ENCODE measurements around the gene CYP26B1. TPM values are rescaled to one million over a fixed set of nuclear protein-coding genes. Genes with fewer than 3 reads are reported as not detected.

Gene CYP26B1
- total RNA-seq, 4 donors from 2014 or later: 1.5 to 5.2 (median 2.4) TPM; not detected in 1

GRCh38 chr2:72140621-72140960 lies 7.1 kb downstream of the CYP26B1 start:
- in situ Hi-C loops (cut with MboI; ENCODE audit: low pct_ligation_motif_present in 1 of 4, low pct_unique_long_range_greater_than_20kb in 1 of 4, low sequenced_read_pairs in 3 of 4): loop anchor here in 3 of 4 donors (10.0 to 25.0 kb wide), 4 partner anchors 216 to 597 kb away; no protein-coding TSS in a partner anchor

GRCh38 chr2:72139874-72140620 lies 7.6 kb downstream of the CYP26B1 start:
- no peak overlapping the region for H3K27ac ChIP-seq
- H3K27me3 ChIP-seq: peaks cover 29% of the 10 kb centered on the region
- no peaks in the 10 kb centered on the region for H3K36me3 ChIP-seq
- no peak for DNase-seq
- 83% methylated on average over 8 of the region's 14 CpGs; no CpG with 5 or more reads in 1 of the 2 donors for WGBS, 2 donors (ENCODE audit: low coverage in 1 of 2)
- in situ Hi-C loops (cut with MboI; ENCODE audit: low pct_ligation_motif_present in 1 of 4, low pct_unique_long_range_greater_than_20kb in 1 of 4, low sequenced_read_pairs in 3 of 4) (loop anchor here in 3 of 4 donors (10.0 to 25.0 kb wide), 4 partner anchors 215 to 597 kb away; no protein-coding TSS in a partner anchor), intact Hi-C loops (cut with DNase I; ENCODE audit: low total_unique reads) (loop anchor here (5.0 kb wide), 1 partner anchor 528 kb away; no protein-coding TSS in a partner anchor)
- no peak overlapping the region for H3K4me3 ChIP-seq
- no peaks in the 10 kb centered on the region for H3K9me3 ChIP-seq
- no peak for TF ChIP-seq POLR2A (IDR thresholded peaks at IDR 0.05)
- TF ChIP-seq POLR2AphosphoS5 (IDR thresholded peaks at IDR 0.05): no peak
- no peak for TF ChIP-seq CTCF (IDR thresholded peaks at IDR 0.05)
- TF ChIP-seq EP300 (IDR thresholded peaks at IDR 0.05; ENCODE audit: low read depth): no peak
- peaks cover 23 to 44% (median 39%) of the 10 kb centered on the region in 4 donors for H3K4me1 ChIP-seq

More at GRCh38 chr2:72140621-72140960, 7.1 kb downstream of the CYP26B1 start:
- no peak for DNase-seq
- 89% methylated on average over 4 of the region's 4 CpGs; no CpG with 5 or more reads in 1 of the 2 donors for WGBS, 2 donors (ENCODE audit: low coverage in 1 of 2)
- peaks cover 28 to 49% (median 45%) of the 10 kb centered on the region in 4 donors for H3K4me1 ChIP-seq
- peaks cover 35% of the 10 kb centered on the region for H3K27me3 ChIP-seq
- H3K27ac ChIP-seq: no peak overlapping the region
- H3K9me3 ChIP-seq: no peaks in the 10 kb centered on the region
- no peaks in the 10 kb centered on the region for H3K36me3 ChIP-seq
- H3K4me3 ChIP-seq: no peak overlapping the region
- TF ChIP-seq POLR2AphosphoS5 (IDR thresholded peaks at IDR 0.05) (no peak), CTCF (IDR thresholded peaks at IDR 0.05) (no peak)
- intact Hi-C loops (cut with DNase I; ENCODE audit: low total_unique reads): loop anchor here (5.0 kb wide), 1 partner anchor 528 kb away; no protein-coding TSS in a partner anchor

- intact Hi-C loops (cut with DNase I; ENCODE audit: low total_unique reads) (no loop called here), in situ Hi-C loops (cut with MboI; ENCODE audit: low pct_ligation_motif_present in 1 of 4, low pct_unique_long_range_greater_than_20kb in 1 of 4, low sequenced_read_pairs in 3 of 4) (loop anchor here in 3 of 4 donors (25.0 kb wide), 3 partner anchors 327 to 598 kb away; no protein-coding TSS in a partner anchor)
- H3K27me3 ChIP-seq: peaks cover 24% of the 10 kb centered on the region
- no peak overlapping the region for H3K4me3 ChIP-seq
- no peak overlapping the region for H3K27ac ChIP-seq
- peaks cover 21 to 38% (median 33%) of the 10 kb centered on the region in 4 donors for H3K4me1 ChIP-seq
- H3K9me3 ChIP-seq: no peaks in the 10 kb centered on the region
- no peak for TF ChIP-seq EP300 (IDR thresholded peaks at IDR 0.05; ENCODE audit: low read depth)
- no peak for TF ChIP-seq POLR2AphosphoS5 (IDR thresholded peaks at IDR 0.05)
- TF ChIP-seq CTCF (IDR thresholded peaks at IDR 0.05): no peak
- TF ChIP-seq POLR2A (IDR thresholded peaks at IDR 0.05): no peak
- DNase-seq: no peak
- H3K36me3 ChIP-seq: no peaks in the 10 kb centered on the region
- 86% methylated on average over 8 of the region's 8 CpGs; no CpG with 5 or more reads in 1 of the 2 donors for WGBS, 2 donors (ENCODE audit: low coverage in 1 of 2)
Observed at GRCh38 chr2:72139471-72139873, 8.2 kb downstream of the CYP26B1 start.

- Histone ChIP-seq H3K4me3 (no peak overlapping the region), H3K27me3 (peaks cover 18% of the 10 kb centered on the region), H3K27ac (no peak overlapping the region), H3K36me3 (no peaks in the 10 kb centered on the region), H3K4me1 (peaks cover 21 to 33% (median 28%) of the 10 kb centered on the region in 4 donors), H3K9me3 (no peaks in the 10 kb centered on the region)
- in situ Hi-C loops (cut with MboI; ENCODE audit: low pct_ligation_motif_present in 1 of 4, low pct_unique_long_range_greater_than_20kb in 1 of 4, low sequenced_read_pairs in 3 of 4) (loop anchor here in 3 of 4 donors (25.0 kb wide), 3 partner anchors 327 to 598 kb away; no protein-coding TSS in a partner anchor), intact Hi-C loops (cut with DNase I; ENCODE audit: low total_unique reads) (no loop called here)
- 76 to 78% methylated on average over 7 to 8 of the region's 14 CpGs for whole genome bisulfite sequencing, 2 donors (ENCODE audit: low coverage in 1 of 2)
- no peak for DNase-seq
- TF ChIP-seq POLR2AphosphoS5 (IDR thresholded peaks at IDR 0.05) (no peak), CTCF (IDR thresholded peaks at IDR 0.05) (no peak), POLR2A (IDR thresholded peaks at IDR 0.05) (no peak), EP300 (IDR thresholded peaks at IDR 0.05; ENCODE audit: low read depth) (no peak)
Observed at GRCh38 chr2:72138921-72139381, 8.7 kb downstream of the CYP26B1 start.
